HCT116 (cell line): ENCODE data around the gene ZNF653. TPM values are rescaled to one million over a fixed set of nuclear protein-coding genes. Genes with fewer than 3 reads are reported as not detected.

Experiments
- ATAC-seq: fragments of 200-7000 bp; cut with Tn5 transposase; 2 replicates; pipeline ENCODE4 v1.9.1; 2020; ENCODE audit warnings: mild to moderate bottlenecking, moderate library complexity
- BruUV-seq: library from RNA; stranded (reverse); fragments of 400-500 nt; replicated peaks from 2 replicates; lab custom pipeline; 2021; lab: Mats Ljungman, UMichigan
- CTCF ChIA-PET: fragments of 300-600 bp; sonication (Branson Sonifier 250); formaldehyde crosslinking; loops from one replicate; lab custom pipeline; 2021; ENCODE audit warnings: antibody characterized with exemption; lab: Charles Lee
- POLR2A ChIA-PET: fragments of 300-600, 350-600 bp; sonication (Branson Sonifier 250); formaldehyde crosslinking; loops from one replicate; lab custom pipeline; 2021; ENCODE audit warnings: antibody characterized with exemption; lab: Charles Lee
- RAD21 ChIA-PET, 2 experiments: fragments of 300-600 bp; sonication (Branson Sonifier 250); formaldehyde crosslinking; loops; one replicate each; lab custom pipeline; 2023; ENCODE audit warnings: low total read pairs in 2 of 2; ENCODE audit not compliant: uncharacterized antibody in 2 of 2, unreplicated experiment in 2 of 2, low non-redundant PET in 1 of 2; lab: Charles Lee
- DNase-seq: peaks from one replicate; pipeline ENCODE4 v3.0.0-alpha.2; 2010; ENCODE audit warnings: low read depth, low spot score
- H2AFZ ChIP-seq: fragments of 200-600 bp; shearing (Covaris generic), sonication (generic); 2 replicates; pipeline ENCODE4 v1.6.1; 2017; ENCODE audit warnings: low read depth, mixed run types, mixed read lengths, antibody characterized with exemption, low read length; ENCODE audit not compliant: poor library complexity, severe bottlenecking
- H3K27ac ChIP-seq: 2 replicates; pipeline ENCODE4 v1.5.1; 2012; ENCODE audit warnings: low read depth, low read length
- H3K27me3 ChIP-seq: fragments of 200-600 bp; sonication (generic); 2 replicates; pipeline ENCODE4 v1.6.1; 2016; ENCODE audit warnings: mixed run types, low read length, mixed read lengths; ENCODE audit not compliant: insufficient read depth
- H3K36me3 ChIP-seq, 2 experiments: fragments of 200-500 bp in 1 of 2; fragments of 200-600 bp in 1 of 2; sonication (Bioruptor generic) in 1 of 2; sonication (generic) in 1 of 2; 2 replicates each; pipeline versions ENCODE4 v1.5.1 to v1.6.1; 2014 to 2016; ENCODE audit warnings: low read length in 2 of 2, inconsistent platforms in 1 of 2, mixed read lengths in 1 of 2, mixed run types in 1 of 2; ENCODE audit not compliant: insufficient read depth in 2 of 2, control insufficient read depth in 1 of 2
- H3K4me1 ChIP-seq, 2 experiments: fragments of 200-600 bp in 1 of 2; sonication (generic) in 1 of 2; 2 replicates each; pipeline versions ENCODE4 v1.5.1 to v1.6.1; 2012 to 2017; ENCODE audit warnings: low read length in 2 of 2, inconsistent platforms in 1 of 2, mild to moderate bottlenecking in 1 of 2, mixed read lengths in 1 of 2, mixed run types in 1 of 2, moderate library complexity in 1 of 2; ENCODE audit not compliant: insufficient read depth in 2 of 2, control insufficient read depth in 1 of 2
- H3K4me2 ChIP-seq: fragments of 200-600 bp; sonication (generic); 2 replicates; pipeline ENCODE4 v1.6.1; 2017; ENCODE audit warnings: mixed run types, low read length, mixed read lengths
- H3K4me3 ChIP-seq, 2 experiments: fragments of 200-600 bp in 1 of 2; sonication (generic) in 1 of 2; replicated peaks in 1 of 2; 2 replicates each; pipeline ENCODE4 v1.5.1; 2011 to 2016; ENCODE audit warnings: low read length in 2 of 2, control low read depth in 1 of 2, low read depth in 1 of 2, mild to moderate bottlenecking in 1 of 2, mixed read lengths in 1 of 2, mixed run types in 1 of 2
- H3K79me2 ChIP-seq: fragments of 200-600 bp; sonication (generic); 2 replicates; pipeline ENCODE4 v1.6.1; 2017; ENCODE audit warnings: mild to moderate bottlenecking, mixed run types, low read length, moderate library complexity, mixed read lengths; ENCODE audit not compliant: insufficient read depth
- H3K9ac ChIP-seq: fragments of 200-600 bp; sonication (generic); 2 replicates; pipeline ENCODE4 v1.6.1; 2016; ENCODE audit warnings: low read length, mixed read lengths
- H3K9me2 ChIP-seq: fragments of 200-600 bp; sonication (generic), shearing (Covaris generic); 2 replicates; pipeline ENCODE4 v1.6.1; 2017; ENCODE audit warnings: mixed run types, mild to moderate bottlenecking, moderate library complexity; ENCODE audit not compliant: insufficient read depth
- H3K9me3 ChIP-seq, 2 experiments: fragments of 200-500 bp in 1 of 2; fragments of 200-600 bp in 1 of 2; sonication (Bioruptor generic) in 1 of 2; sonication (generic) in 1 of 2; 2 replicates each; pipeline ENCODE4 v1.6.1; 2014 to 2017; ENCODE audit warnings: low read length in 2 of 2, mixed read lengths in 2 of 2, inconsistent platforms in 1 of 2, low read depth in 1 of 2, mild to moderate bottlenecking in 1 of 2, mixed run types in 1 of 2, moderate library complexity in 1 of 2; ENCODE audit not compliant: control insufficient read depth in 1 of 2, insufficient read depth in 1 of 2
- H4K20me1 ChIP-seq: fragments of 200-600 bp; sonication (generic), shearing (Covaris generic); 2 replicates; pipeline ENCODE4 v1.6.1; 2017; ENCODE audit warnings: mixed run types, mild to moderate bottlenecking, moderate library complexity; ENCODE audit not compliant: insufficient read depth
- EGR1 ChIP-seq: IDR thresholded peaks from 2 replicates; pipeline ENCODE4 v1.6.1; 2012; ENCODE audit warnings: low read depth
- EZH2phosphoT487 ChIP-seq: fragments of 200-600 bp; IDR thresholded peaks from 2 replicates; pipeline ENCODE4 v1.6.1; 2018; ENCODE audit warnings: antibody characterized with exemption, borderline replicate concordance
- RAD21 ChIP-seq: IDR thresholded peaks from 2 replicates; pipeline ENCODE4 v1.6.1; 2012; ENCODE audit warnings: low read depth, mild to moderate bottlenecking
- SIN3A ChIP-seq: IDR thresholded peaks from 2 replicates; pipeline ENCODE4 v1.6.1; 2012; ENCODE audit warnings: low read depth
- SP1 ChIP-seq: IDR thresholded peaks from 2 replicates; pipeline ENCODE4 v1.6.1; 2012; ENCODE audit warnings: low read depth
- YY1 ChIP-seq: IDR thresholded peaks from 2 replicates; pipeline ENCODE4 v1.6.1; 2011; ENCODE audit warnings: low read length, low read depth, moderate library complexity, mild to moderate bottlenecking; ENCODE audit not compliant: insufficient replicate concordance; ENCODE audit errors: extremely low read depth
- ZFX ChIP-seq: fragments of 450-650 bp; IDR thresholded peaks from 2 replicates; pipeline ENCODE4 v1.6.1; 2017
- ZNF274 ChIP-seq: fragments of 200-500 bp; sonication (Bioruptor generic); IDR thresholded peaks from 2 replicates; pipeline ENCODE4 v1.6.1; 2014; ENCODE audit warnings: mild to moderate bottlenecking, low read depth, low read length, inconsistent platforms
- intact Hi-C: fragments of 100-400 bp; cut with micrococcal nuclease; formaldehyde crosslinking; loops from 2 replicates; pipeline ENCODE4 v1.10.0; 2022
- total RNA-seq: library from RNA; stranded (reverse); gene quantifications from one replicate; pipeline ENCODE4 v1.2.1, GENCODE V29; 2021; ENCODE audit not compliant: unreplicated experiment
- TF ChIP-seq, protein P1 (sequence below): IDR thresholded peaks from 2 replicates; pipeline ENCODE4 v1.6.1; 2012

Gene ZNF653
- total RNA-seq, 1 experiment from 2014 or later: 16.1 TPM

- no peaks in the 10 kb centered on the region for H3K79me2 ChIP-seq
- no peaks in the 10 kb centered on the region for H3K9me3 ChIP-seq
- H3K27ac ChIP-seq: no peak overlapping the region
- H3K4me3 ChIP-seq: no peak overlapping the region
- no peak overlapping the region for H3K4me2 ChIP-seq
- no peak overlapping the region for H2AFZ ChIP-seq
- no peaks in the 10 kb centered on the region for H4K20me1 ChIP-seq
- peaks cover 0 to 12% of the 10 kb centered on the region in 2 experiments; a peak in 2 of 4 replicates for H3K4me1 ChIP-seq
- ATAC-seq (no peak), DNase-seq (no peak)
- H3K9ac ChIP-seq: no peak overlapping the region
- H3K9me2 ChIP-seq: no peaks in the 10 kb centered on the region
- no peaks in the 10 kb centered on the region for H3K27me3 ChIP-seq
- intact Hi-C loops: no loop called here
- BruUV-seq: no TSS peak
- ChIA-PET POLR2A (no interaction called here), CTCF (no interaction called here), RAD21 (no interaction called here)
- no peaks in the 10 kb centered on the region for H3K36me3 ChIP-seq
- no peak for TF ChIP-seq RAD21
- TF ChIP-seq, protein P1, sequence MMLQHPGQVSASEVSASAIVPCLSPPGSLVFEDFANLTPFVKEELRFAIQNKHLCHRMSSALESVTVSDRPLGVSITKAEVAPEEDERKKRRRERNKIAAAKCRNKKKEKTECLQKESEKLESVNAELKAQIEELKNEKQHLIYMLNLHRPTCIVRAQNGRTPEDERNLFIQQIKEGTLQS: no peak
- TF ChIP-seq SIN3A: no peak
- no peak for TF ChIP-seq YY1
- TF ChIP-seq ZFX: no peak
- TF ChIP-seq EGR1: no peak
- TF ChIP-seq ZNF274: no peak
- no peak for TF ChIP-seq SP1
- no peak for TF ChIP-seq EZH2phosphoT487
These were observed 25.5 kb downstream of the ZNF653 start for GRCh38 chr19:11479898-11480714.
